Caco-2 (cell line): Measurements from ENCODE around the gene EIF1AD. TPM values are rescaled to one million over a fixed set of nuclear protein-coding genes. Genes with fewer than 3 reads are reported as not detected.

ENCODE experiments used
- BruUV-seq: library from RNA; stranded (reverse); fragments of 400-500 nt; replicated peaks from 2 replicates; lab custom pipeline; 2021; lab: Mats Ljungman, UMichigan
- CTCF ChIA-PET: fragments of 300-600 bp; sonication (Branson Sonifier 250); formaldehyde crosslinking; loops from one replicate; lab custom pipeline; 2022; ENCODE audit warnings: antibody characterized with exemption; lab: Charles Lee
- POLR2A ChIA-PET: fragments of 300-600 bp; sonication (Branson Sonifier 250); formaldehyde crosslinking; loops from one replicate; lab custom pipeline; 2022; ENCODE audit warnings: antibody characterized with exemption; lab: Charles Lee
- DNase-seq, 2 experiments: peaks; one replicate each; pipeline versions ENCODE4 v3.0.0 to v3.0.0-alpha.2; 2020 to 2022
- H3K27me3 ChIP-seq: replicated peaks from 2 replicates; pipeline ENCODE4 v1.6.0; 2011; ENCODE audit warnings: low read length; ENCODE audit not compliant: control insufficient read depth, insufficient read depth
- H3K36me3 ChIP-seq: 2 replicates; pipeline ENCODE4 v1.5.1; 2011; ENCODE audit warnings: low read length; ENCODE audit not compliant: control insufficient read depth, insufficient read depth
- H3K4me1 ChIP-seq: fragments of 250-450 bp; sonication (Bioruptor Pico); 2 replicates; pipeline ENCODE4 v1.5.1; 2020; ENCODE audit warnings: mild to moderate bottlenecking
- H3K4me3 ChIP-seq: 2 replicates; pipeline ENCODE4 v1.5.1; 2011; ENCODE audit warnings: low read depth, mild to moderate bottlenecking, control low read depth, low read length
- H3K9me3 ChIP-seq: fragments of 250-450 bp; sonication (Bioruptor Pico); 2 replicates; pipeline ENCODE4 v1.5.1; 2020; ENCODE audit warnings: mild to moderate bottlenecking, moderate library complexity
- H3K27ac Mint-ChIP-seq: one replicate; pipeline ENCODE4 v1.8.0; 2022; ENCODE audit warnings: mixed read lengths; ENCODE audit not compliant: unreplicated experiment
- H3K27me3 Mint-ChIP-seq: one replicate; pipeline ENCODE4 v1.8.0; 2022; ENCODE audit warnings: mixed read lengths; ENCODE audit not compliant: insufficient read depth, unreplicated experiment
- H3K36me3 Mint-ChIP-seq: one replicate; pipeline ENCODE4 v1.8.0; 2022; ENCODE audit warnings: mild to moderate bottlenecking, mixed read lengths; ENCODE audit not compliant: insufficient read depth, unreplicated experiment
- H3K4me1 Mint-ChIP-seq: one replicate; pipeline ENCODE4 v1.8.0; 2022; ENCODE audit warnings: low read depth, mixed read lengths; ENCODE audit not compliant: unreplicated experiment
- H3K4me3 Mint-ChIP-seq: one replicate; pipeline ENCODE4 v1.8.0; 2022; ENCODE audit warnings: mild to moderate bottlenecking, moderate library complexity, mixed read lengths; ENCODE audit not compliant: unreplicated experiment
- H3K9me3 Mint-ChIP-seq: one replicate; pipeline ENCODE4 v1.8.0; 2022; ENCODE audit warnings: mixed read lengths; ENCODE audit not compliant: unreplicated experiment
- intact Hi-C: fragments of 100-400 bp; cut with micrococcal nuclease; formaldehyde crosslinking; loops from one replicate; pipeline ENCODE4 v1.10.0; 2022; ENCODE audit not compliant: unreplicated experiment
- total RNA-seq: library from RNA; stranded (reverse); gene quantifications from 2 replicates; pipeline ENCODE4 v1.2.3, GENCODE V29; 2022
- TF ChIP-seq, protein P1 (sequence below), 2 experiments: fragments of 200-600 bp in 1 of 2; IDR thresholded peaks; 1 replicate in 1 of 2; 2 replicates in 1 of 2; pipeline versions ENCODE4 v1.5.1 to v1.8.0; 2011 to 2022; ENCODE audit warnings: antibody characterized with exemption in 1 of 2, control low read depth in 1 of 2, inconsistent platforms in 1 of 2, low read depth in 1 of 2, low read length in 1 of 2, mild to moderate bottlenecking in 1 of 2, moderate library complexity in 1 of 2; ENCODE audit not compliant: insufficient read depth in 1 of 2, severe bottlenecking in 1 of 2, unreplicated experiment in 1 of 2

EIF1AD gene
- total RNA-seq, 1 experiment from 2014 or later: 55.3 TPM

- Mint-ChIP-seq H3K9me3 (no peaks in the 10 kb centered on the region), H3K4me3 (peak overlapping the region; percentile 63), H3K4me1 (no peaks in the 10 kb centered on the region), H3K27ac (peak overlapping the region; percentile 40), H3K36me3 (no peaks in the 10 kb centered on the region), H3K27me3 (peaks cover 3% of the 10 kb centered on the region)
- TF ChIP-seq, protein P1, sequence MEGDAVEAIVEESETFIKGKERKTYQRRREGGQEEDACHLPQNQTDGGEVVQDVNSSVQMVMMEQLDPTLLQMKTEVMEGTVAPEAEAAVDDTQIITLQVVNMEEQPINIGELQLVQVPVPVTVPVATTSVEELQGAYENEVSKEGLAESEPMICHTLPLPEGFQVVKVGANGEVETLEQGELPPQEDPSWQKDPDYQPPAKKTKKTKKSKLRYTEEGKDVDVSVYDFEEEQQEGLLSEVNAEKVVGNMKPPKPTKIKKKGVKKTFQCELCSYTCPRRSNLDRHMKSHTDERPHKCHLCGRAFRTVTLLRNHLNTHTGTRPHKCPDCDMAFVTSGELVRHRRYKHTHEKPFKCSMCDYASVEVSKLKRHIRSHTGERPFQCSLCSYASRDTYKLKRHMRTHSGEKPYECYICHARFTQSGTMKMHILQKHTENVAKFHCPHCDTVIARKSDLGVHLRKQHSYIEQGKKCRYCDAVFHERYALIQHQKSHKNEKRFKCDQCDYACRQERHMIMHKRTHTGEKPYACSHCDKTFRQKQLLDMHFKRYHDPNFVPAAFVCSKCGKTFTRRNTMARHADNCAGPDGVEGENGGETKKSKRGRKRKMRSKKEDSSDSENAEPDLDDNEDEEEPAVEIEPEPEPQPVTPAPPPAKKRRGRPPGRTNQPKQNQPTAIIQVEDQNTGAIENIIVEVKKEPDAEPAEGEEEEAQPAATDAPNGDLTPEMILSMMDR (IDR thresholded peaks at IDR 0.05; ENCODE audit: insufficient read depth in 1 of 2, low read depth in 1 of 2, low read length in 1 of 2, severe bottlenecking in 1 of 2, unreplicated experiment in 1 of 2): peak; percentile 96
- no peaks in the 10 kb centered on the region for H3K27me3 ChIP-seq
- H3K36me3 ChIP-seq: no peaks in the 10 kb centered on the region
- no peak overlapping the region; the same call in 1 of the 2 replicates for H3K4me3 ChIP-seq
- DNase-seq: peak; percentile 73 to 89
- intact Hi-C loops: loop anchor here (1.0 to 2.0 kb wide), 2 partner anchors 20 to 33 kb away; partner anchors contain the start of genes BANF1 and EIF1AD
- POLR2A ChIA-PET: interaction anchor here (0.6 kb wide), 3 partner anchors 29 to 375 kb away, joined by 4 to 6 read pairs (median 5); partner anchors contain the start of genes FIBP and SF3B2
- no peaks in the 10 kb centered on the region for H3K9me3 ChIP-seq
- H3K4me1 ChIP-seq: no peaks in the 10 kb centered on the region
- CTCF ChIA-PET: interaction anchor here (0.5 to 1.5 kb wide), 14 partner anchors 9 to 664 kb away, joined by 3 to 8 read pairs (median 4); partner anchors contain the start of genes BANF1 and CCDC85B
- no TSS peak for BruUV-seq
Observed at GRCh38 chr11:66022401-66023185, 20.6 kb upstream of the EIF1AD start.

DNA sequence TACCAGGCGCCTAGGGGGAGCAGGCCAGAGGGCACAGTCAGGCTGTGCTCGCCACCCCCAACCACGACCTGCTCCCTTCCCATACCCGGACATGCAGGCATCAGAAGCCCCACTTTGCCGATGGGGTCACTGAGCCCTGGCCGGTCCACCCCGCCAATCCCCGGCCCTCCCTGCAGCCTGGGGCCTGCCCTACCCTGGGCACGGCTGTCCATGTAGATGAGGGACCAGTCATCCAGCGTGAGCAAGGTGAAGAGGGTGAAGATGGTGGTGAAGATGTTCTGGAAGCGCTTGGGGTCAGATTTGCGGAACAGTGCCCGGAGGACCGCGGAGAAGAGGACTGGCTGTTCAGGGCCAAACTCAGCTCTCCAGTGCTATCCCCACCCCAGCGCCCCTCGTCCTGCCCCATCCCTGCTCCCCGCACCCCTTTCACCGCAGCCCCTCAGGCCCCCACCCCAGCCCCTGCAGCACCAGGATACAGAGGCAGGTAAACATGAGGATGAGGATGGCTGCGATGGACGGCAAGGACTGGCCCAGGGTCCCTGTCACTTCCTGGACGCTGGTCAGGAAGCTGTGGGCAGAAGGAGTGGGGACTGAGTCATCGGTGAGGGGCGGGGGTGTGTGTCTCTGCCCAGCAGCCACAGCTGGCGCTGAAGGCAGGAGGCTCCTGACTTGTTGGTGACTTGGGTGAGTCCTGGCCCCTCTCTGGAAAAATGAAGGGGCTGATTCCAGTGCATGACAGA is 18.8 kb upstream of the EIF1AD start:
- intact Hi-C loops: no loop called here
- Mint-ChIP-seq H3K9me3 (no peaks in the 10 kb centered on the region), H3K36me3 (no peaks in the 10 kb centered on the region), H3K27ac (no peak overlapping the region), H3K4me1 (no peaks in the 10 kb centered on the region), H3K27me3 (peaks cover 3% of the 10 kb centered on the region), H3K4me3 (no peak overlapping the region)
- POLR2A ChIA-PET: no interaction called here
- H3K9me3 ChIP-seq: no peaks in the 10 kb centered on the region
- H3K27me3 ChIP-seq: no peaks in the 10 kb centered on the region
- DNase-seq: no peak
- TF ChIP-seq, protein P1 (IDR thresholded peaks at IDR 0.05; ENCODE audit: insufficient read depth in 1 of 2, low read depth in 1 of 2, low read length in 1 of 2, severe bottlenecking in 1 of 2, unreplicated experiment in 1 of 2): no peak
- BruUV-seq: no TSS peak
- no peaks in the 10 kb centered on the region for H3K4me1 ChIP-seq
- CTCF ChIA-PET: interaction anchor here (0.7 kb wide), 1 partner anchor 13 kb away, joined by 12 read pairs; no protein-coding TSS in a partner anchor
- no peaks in the 10 kb centered on the region for H3K36me3 ChIP-seq
- no peak overlapping the region for H3K4me3 ChIP-seq

DNA sequence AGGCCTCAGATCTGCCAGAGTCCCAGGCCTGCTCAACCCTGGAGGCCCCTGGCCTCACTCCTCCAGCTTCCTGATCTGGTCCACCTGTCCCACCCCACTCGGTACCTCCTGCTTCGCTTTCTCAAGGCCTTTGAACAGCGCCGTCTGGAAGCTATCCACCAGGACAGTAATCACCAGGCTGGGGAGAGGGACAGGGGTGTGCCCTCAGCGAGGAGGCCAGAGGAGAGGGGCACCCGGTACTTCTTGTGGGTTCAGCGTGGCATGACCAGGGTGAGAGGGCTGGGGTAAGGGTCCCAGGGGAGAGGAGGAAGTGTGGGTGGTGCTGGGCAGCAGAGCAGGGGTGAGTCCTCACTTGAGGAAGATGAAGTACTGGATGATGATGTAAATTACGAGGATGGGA is 18.3 kb upstream of the EIF1AD start:
- DNase-seq: no peak
- no peaks in the 10 kb centered on the region for H3K36me3 ChIP-seq
- no peaks in the 10 kb centered on the region for H3K4me1 ChIP-seq
- no TSS peak for BruUV-seq
- Mint-ChIP-seq H3K27ac (no peak overlapping the region), H3K4me3 (no peak overlapping the region), H3K9me3 (no peaks in the 10 kb centered on the region), H3K4me1 (no peaks in the 10 kb centered on the region), H3K36me3 (no peaks in the 10 kb centered on the region), H3K27me3 (peaks cover 3% of the 10 kb centered on the region)
- H3K9me3 ChIP-seq: no peaks in the 10 kb centered on the region
- intact Hi-C loops: no loop called here
- POLR2A ChIA-PET: interaction anchor here (0.6 kb wide), 1 partner anchor 33 kb away, joined by 3 read pairs; no protein-coding TSS in a partner anchor
- no peaks in the 10 kb centered on the region for H3K27me3 ChIP-seq
- TF ChIP-seq, protein P1 (IDR thresholded peaks at IDR 0.05; ENCODE audit: insufficient read depth in 1 of 2, low read depth in 1 of 2, low read length in 1 of 2, severe bottlenecking in 1 of 2, unreplicated experiment in 1 of 2): no peak
- H3K4me3 ChIP-seq: no peak overlapping the region
- CTCF ChIA-PET: interaction anchor here (0.6 kb wide), 1 partner anchor 8 kb away, joined by 3 read pairs; no protein-coding TSS in a partner anchor
